Parathyroid adenoma (tissue), 2 donors: Measurements from ENCODE around the gene LTN1.

Experiments
- H2AFZ ChIP-seq: fragments of 300-600 bp; sonication (generic); one replicate; pipeline ENCODE4 v1.7.0; 2017; ENCODE audit warnings: antibody characterized with exemption, mild to moderate bottlenecking
- H3K27ac ChIP-seq: fragments of 300-600 bp; sonication (generic); one replicate; pipeline ENCODE4 v1.7.0; 2017
- H3K27me3 ChIP-seq: fragments of 300-600 bp; sonication (generic); one replicate; pipeline ENCODE4 v1.7.0; 2017; ENCODE audit warnings: low read length; ENCODE audit not compliant: control insufficient read depth, insufficient read depth
- H3K36me3 ChIP-seq: fragments of 300-600 bp; sonication (generic); one replicate; pipeline ENCODE4 v1.7.0; 2017; ENCODE audit warnings: low read length; ENCODE audit not compliant: control insufficient read depth, insufficient read depth
- H3K4me1 ChIP-seq: fragments of 300-600 bp; sonication (generic); one replicate; pipeline ENCODE4 v1.7.0; 2017; ENCODE audit warnings: control low read depth
- H3K4me2 ChIP-seq: fragments of 300-600 bp; sonication (generic); one replicate; pipeline ENCODE4 v1.7.0; 2017; ENCODE audit warnings: low read length
- H3K4me3 ChIP-seq: fragments of 300-600 bp; sonication (generic); one replicate; pipeline ENCODE4 v1.7.0; 2017; ENCODE audit warnings: low read depth, low read length
- H3K79me2 ChIP-seq: fragments of 300-600 bp; sonication (generic); one replicate; pipeline ENCODE4 v1.7.0; 2017; ENCODE audit warnings: control low read depth
- H3K9ac ChIP-seq: fragments of 300-600 bp; sonication (generic); one replicate; pipeline ENCODE4 v1.7.0; 2017; ENCODE audit warnings: mild to moderate bottlenecking
- H3K9me3 ChIP-seq: fragments of 300-600 bp; sonication (generic); one replicate; pipeline ENCODE4 v1.7.0; 2017; ENCODE audit warnings: low read length; ENCODE audit not compliant: control insufficient read depth
- TF ChIP-seq, protein P1 (sequence below): fragments of 300-600 bp; sonication (generic); IDR thresholded peaks from one replicate; pipeline ENCODE4 v1.7.0; 2017; ENCODE audit warnings: antibody characterized with exemption, mild to moderate bottlenecking
- donor health status: primary hyperparathyroidism.

Gene LTN1, protein sequence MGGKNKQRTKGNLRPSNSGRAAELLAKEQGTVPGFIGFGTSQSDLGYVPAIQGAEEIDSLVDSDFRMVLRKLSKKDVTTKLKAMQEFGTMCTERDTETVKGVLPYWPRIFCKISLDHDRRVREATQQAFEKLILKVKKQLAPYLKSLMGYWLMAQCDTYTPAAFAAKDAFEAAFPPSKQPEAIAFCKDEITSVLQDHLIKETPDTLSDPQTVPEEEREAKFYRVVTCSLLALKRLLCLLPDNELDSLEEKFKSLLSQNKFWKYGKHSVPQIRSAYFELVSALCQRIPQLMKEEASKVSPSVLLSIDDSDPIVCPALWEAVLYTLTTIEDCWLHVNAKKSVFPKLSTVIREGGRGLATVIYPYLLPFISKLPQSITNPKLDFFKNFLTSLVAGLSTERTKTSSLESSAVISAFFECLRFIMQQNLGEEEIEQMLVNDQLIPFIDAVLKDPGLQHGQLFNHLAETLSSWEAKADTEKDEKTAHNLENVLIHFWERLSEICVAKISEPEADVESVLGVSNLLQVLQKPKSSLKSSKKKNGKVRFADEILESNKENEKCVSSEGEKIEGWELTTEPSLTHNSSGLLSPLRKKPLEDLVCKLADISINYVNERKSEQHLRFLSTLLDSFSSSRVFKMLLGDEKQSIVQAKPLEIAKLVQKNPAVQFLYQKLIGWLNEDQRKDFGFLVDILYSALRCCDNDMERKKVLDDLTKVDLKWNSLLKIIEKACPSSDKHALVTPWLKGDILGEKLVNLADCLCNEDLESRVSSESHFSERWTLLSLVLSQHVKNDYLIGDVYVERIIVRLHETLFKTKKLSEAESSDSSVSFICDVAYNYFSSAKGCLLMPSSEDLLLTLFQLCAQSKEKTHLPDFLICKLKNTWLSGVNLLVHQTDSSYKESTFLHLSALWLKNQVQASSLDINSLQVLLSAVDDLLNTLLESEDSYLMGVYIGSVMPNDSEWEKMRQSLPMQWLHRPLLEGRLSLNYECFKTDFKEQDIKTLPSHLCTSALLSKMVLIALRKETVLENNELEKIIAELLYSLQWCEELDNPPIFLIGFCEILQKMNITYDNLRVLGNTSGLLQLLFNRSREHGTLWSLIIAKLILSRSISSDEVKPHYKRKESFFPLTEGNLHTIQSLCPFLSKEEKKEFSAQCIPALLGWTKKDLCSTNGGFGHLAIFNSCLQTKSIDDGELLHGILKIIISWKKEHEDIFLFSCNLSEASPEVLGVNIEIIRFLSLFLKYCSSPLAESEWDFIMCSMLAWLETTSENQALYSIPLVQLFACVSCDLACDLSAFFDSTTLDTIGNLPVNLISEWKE (N-terminal part only)

DNA sequence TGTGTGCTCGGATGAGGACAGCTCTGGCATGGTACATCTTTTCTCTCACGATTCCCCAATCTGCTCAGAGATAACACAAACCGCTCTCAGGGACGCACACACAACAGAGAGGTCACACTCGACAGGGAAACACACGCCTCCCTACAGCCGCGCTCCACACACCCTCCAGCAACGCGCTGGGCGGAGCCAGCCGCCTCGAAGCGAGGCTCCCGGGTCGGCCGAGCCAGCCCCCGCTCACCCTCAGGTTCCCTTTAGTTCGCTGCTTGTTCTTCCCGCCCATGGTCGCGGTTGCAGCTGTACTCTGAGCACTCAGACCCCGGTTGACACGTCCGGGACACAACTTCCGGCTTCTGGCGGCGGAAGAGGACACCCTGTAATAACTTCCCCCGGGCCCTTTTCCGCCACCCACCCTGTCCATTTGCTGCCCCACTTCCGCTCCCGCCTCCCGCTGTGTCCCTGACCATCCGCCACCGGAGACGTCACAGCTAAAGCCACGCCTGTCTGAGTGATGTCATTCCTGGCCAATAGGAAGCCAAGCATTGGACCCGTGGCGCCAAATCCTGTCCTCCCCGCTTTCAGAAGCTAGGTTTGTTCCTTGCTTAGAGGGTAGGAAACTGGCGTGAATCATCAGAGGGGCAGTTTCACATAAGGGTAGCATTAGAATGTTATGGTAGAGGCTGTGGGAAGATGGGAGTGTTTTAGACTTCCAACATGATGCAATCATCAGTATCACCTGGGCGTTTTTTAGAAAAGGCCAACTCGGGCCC, at the start of gene LTN1:
TSS of gene LTN1 (minus strand) at position 352 of the 767 bp plus-strand sequence. CDS start at position 280, 72 bp downstream.
- no peaks in the 10 kb centered on the region for H3K27me3 ChIP-seq
- H3K9ac ChIP-seq, result no peak within 1 kb of the TSS
- no peaks in the 10 kb centered on the region for H3K9me3 ChIP-seq
- no peaks in the 10 kb centered on the region for H3K36me3 ChIP-seq
- H3K4me1 ChIP-seq, result peaks cover 5% of the 10 kb centered on the region
- H3K27ac ChIP-seq, result peak within 1 kb of the TSS; percentile 73
- TF ChIP-seq, protein P1, sequence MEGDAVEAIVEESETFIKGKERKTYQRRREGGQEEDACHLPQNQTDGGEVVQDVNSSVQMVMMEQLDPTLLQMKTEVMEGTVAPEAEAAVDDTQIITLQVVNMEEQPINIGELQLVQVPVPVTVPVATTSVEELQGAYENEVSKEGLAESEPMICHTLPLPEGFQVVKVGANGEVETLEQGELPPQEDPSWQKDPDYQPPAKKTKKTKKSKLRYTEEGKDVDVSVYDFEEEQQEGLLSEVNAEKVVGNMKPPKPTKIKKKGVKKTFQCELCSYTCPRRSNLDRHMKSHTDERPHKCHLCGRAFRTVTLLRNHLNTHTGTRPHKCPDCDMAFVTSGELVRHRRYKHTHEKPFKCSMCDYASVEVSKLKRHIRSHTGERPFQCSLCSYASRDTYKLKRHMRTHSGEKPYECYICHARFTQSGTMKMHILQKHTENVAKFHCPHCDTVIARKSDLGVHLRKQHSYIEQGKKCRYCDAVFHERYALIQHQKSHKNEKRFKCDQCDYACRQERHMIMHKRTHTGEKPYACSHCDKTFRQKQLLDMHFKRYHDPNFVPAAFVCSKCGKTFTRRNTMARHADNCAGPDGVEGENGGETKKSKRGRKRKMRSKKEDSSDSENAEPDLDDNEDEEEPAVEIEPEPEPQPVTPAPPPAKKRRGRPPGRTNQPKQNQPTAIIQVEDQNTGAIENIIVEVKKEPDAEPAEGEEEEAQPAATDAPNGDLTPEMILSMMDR, result no peak
- H2AFZ ChIP-seq, result peak within 1 kb of the TSS; percentile 93
- peak within 1 kb of the TSS; percentile 88 for H3K4me2 ChIP-seq
- peaks cover 4% of the 10 kb centered on the region for H3K79me2 ChIP-seq
- H3K4me3 ChIP-seq, result peak within 1 kb of the TSS; percentile 94

DNA sequence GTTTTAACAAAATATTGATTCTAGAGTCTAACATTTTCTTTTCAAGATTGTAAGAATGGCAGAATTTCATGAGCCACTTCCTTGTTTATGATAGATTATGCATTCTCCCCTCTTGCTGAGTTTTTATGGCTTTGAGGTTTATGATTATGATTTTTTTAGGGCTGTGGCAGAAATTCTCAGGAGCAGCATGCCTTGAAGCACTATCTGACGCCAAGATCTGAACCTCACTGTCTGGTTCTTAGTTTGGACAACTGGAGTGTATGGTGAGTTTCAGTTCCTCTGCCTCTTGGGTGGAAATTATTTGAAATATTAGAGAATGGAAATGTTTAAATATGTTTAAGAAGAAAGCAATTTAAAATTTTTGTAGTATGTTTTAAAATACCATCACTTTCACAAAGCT, 42.0 kb upstream of the LTN1 start:
- Histone ChIP-seq H3K9me3 (no peaks in the 10 kb centered on the region), H3K27me3 (no peaks in the 10 kb centered on the region), H3K4me3 (no peak overlapping the region), H3K4me1 (no peaks in the 10 kb centered on the region), H3K27ac (no peak overlapping the region), H3K79me2 (peaks cover 2% of the 10 kb centered on the region), H3K4me2 (no peak overlapping the region), H3K9ac (no peak overlapping the region), H3K36me3 (no peaks in the 10 kb centered on the region), H2AFZ (no peak overlapping the region)
- TF ChIP-seq, protein P1, result no peak

DNA sequence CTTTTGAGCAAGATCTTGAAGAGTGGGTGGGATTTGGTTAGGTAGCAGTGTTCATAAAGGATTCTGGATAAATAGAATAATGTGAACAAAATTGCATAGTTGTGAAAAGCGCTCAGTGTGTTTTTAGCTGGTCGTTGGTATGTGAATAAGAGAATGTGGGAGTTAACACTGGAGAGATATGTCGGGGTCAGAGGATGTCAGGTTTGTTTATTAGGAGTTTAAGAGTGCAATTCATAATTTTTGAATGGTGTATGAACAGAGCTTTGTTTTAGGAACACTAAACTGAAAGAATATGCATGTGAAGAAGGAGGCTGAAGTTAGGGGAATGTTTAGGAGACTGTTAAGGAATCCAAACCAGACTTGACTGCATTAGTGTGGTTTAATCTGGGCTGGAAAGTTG, 41.2 kb upstream of the LTN1 start:
- H3K27me3 ChIP-seq, result no peaks in the 10 kb centered on the region
- H3K4me3 ChIP-seq, result no peak overlapping the region
- H3K79me2 ChIP-seq, result peaks cover 2% of the 10 kb centered on the region
- no peaks in the 10 kb centered on the region for H3K36me3 ChIP-seq
- H3K9me3 ChIP-seq, result no peaks in the 10 kb centered on the region
- no peaks in the 10 kb centered on the region for H3K4me1 ChIP-seq
- no peak overlapping the region for H3K9ac ChIP-seq
- no peak overlapping the region for H2AFZ ChIP-seq
- no peak overlapping the region for H3K27ac ChIP-seq
- TF ChIP-seq, protein P1, result no peak
- no peak overlapping the region for H3K4me2 ChIP-seq

DNA sequence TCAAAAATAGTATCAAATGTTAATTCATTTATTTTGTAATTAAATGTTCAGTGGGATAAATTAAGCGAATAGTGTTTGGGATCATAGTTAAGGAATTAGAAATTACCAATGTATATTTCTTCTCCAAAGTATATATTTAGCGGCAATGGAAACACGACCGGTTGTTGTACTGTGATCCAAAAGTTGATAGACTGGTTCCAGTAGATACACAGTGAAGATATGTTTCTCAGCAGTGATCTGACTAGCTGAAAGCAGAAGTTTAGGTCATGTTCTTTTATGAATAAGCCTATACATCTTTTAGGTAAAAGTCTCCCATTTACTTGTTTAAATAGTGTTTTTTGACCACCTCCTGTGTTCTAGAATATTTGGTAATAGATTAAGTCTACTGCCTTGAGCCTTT, 40.6 kb upstream of the LTN1 start:
- Histone ChIP-seq H3K27me3 (no peaks in the 10 kb centered on the region), H3K4me1 (no peaks in the 10 kb centered on the region), H3K4me2 (no peak overlapping the region), H3K79me2 (peaks cover 2% of the 10 kb centered on the region), H3K4me3 (no peak overlapping the region), H3K27ac (no peak overlapping the region), H3K9me3 (no peaks in the 10 kb centered on the region), H3K36me3 (no peaks in the 10 kb centered on the region), H2AFZ (no peak overlapping the region), H3K9ac (no peak overlapping the region)
- TF ChIP-seq, protein P1, result no peak
